ENCODE results near the gene SCRN2.

GRCh38 chr17:47801906-47802305 lies 39.2 kb downstream of the SCRN2 start:
- TF ChIP-seq ELF4 (CRISPR knock-in tag; IDR thresholded peaks at IDR 0.05; ENCODE audit: borderline replicate concordance) (no peak), ATF7 (IDR thresholded peaks at IDR 0.05) (no peak), ATF7 (CRISPR knock-in tag; IDR thresholded peaks at IDR 0.05) (no peak), ZNF136 (CRISPR knock-in tag; IDR thresholded peaks at IDR 0.05; ENCODE audit: low read depth) (no peak)
- TF ChIP-seq, protein P1, sequence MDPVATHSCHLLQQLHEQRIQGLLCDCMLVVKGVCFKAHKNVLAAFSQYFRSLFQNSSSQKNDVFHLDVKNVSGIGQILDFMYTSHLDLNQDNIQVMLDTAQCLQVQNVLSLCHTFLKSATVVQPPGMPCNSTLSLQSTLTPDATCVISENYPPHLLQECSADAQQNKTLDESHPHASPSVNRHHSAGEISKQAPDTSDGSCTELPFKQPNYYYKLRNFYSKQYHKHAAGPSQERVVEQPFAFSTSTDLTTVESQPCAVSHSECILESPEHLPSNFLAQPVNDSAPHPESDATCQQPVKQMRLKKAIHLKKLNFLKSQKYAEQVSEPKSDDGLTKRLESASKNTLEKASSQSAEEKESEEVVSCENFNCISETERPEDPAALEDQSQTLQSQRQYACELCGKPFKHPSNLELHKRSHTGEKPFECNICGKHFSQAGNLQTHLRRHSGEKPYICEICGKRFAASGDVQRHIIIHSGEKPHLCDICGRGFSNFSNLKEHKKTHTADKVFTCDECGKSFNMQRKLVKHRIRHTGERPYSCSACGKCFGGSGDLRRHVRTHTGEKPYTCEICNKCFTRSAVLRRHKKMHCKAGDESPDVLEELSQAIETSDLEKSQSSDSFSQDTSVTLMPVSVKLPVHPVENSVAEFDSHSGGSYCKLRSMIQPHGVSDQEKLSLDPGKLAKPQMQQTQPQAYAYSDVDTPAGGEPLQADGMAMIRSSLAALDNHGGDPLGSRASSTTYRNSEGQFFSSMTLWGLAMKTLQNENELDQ (CRISPR knock-in tag; IDR thresholded peaks at IDR 0.05; ENCODE audit: borderline replicate concordance) = no peak
- TF ChIP-seq, protein P2, sequence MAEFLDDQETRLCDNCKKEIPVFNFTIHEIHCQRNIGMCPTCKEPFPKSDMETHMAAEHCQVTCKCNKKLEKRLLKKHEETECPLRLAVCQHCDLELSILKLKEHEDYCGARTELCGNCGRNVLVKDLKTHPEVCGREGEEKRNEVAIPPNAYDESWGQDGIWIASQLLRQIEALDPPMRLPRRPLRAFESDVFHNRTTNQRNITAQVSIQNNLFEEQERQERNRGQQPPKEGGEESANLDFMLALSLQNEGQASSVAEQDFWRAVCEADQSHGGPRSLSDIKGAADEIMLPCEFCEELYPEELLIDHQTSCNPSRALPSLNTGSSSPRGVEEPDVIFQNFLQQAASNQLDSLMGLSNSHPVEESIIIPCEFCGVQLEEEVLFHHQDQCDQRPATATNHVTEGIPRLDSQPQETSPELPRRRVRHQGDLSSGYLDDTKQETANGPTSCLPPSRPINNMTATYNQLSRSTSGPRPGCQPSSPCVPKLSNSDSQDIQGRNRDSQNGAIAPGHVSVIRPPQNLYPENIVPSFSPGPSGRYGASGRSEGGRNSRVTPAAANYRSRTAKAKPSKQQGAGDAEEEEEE (CRISPR knock-in tag; IDR thresholded peaks at IDR 0.05; ENCODE audit: borderline replicate concordance) = no peak

Measured in HepG2 (cell line).